ENCODE measurements around the gene ZDHHC11B. TPM values are rescaled to one million over a fixed set of nuclear protein-coding genes. Genes with fewer than 3 reads are reported as not detected.
"Not testable (repeated sequence)": the region's sequence is repeated elsewhere in the genome, so short reads cannot be mapped to it uniquely, and the experiment has no call there.

ZDHHC11B gene
- total RNA-seq, 1 donor from 2014 or later = 5.6 TPM

DNA sequence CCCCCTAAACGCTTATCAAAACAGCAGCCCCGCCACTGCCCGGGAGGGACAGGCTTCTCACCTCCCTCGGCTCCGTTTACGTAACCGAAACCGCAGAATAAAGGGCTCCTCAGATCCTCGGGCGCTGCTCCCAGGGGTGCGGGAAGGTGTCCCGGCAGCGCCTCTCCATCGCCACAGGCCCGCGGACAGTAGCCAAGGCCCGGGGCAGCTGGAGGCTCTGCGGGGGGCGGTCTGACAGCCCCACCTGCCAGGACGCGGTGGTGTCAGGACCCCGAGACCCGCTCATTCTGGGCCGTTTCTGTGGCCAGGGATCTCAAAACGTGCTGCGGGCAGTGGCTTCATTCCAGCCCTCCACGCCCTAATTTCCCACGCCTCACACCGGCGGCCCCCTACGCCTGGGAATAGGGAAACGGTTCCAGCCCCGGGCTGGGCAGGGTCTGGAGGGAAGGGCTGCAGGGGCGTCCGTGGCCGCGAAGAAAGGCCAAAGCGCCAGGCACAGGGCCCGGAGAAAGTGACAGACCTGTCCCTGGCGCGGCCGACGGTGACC, 575 bp downstream of the ZDHHC11B start:
- DNase-seq = not testable (repeated sequence)

DNA sequence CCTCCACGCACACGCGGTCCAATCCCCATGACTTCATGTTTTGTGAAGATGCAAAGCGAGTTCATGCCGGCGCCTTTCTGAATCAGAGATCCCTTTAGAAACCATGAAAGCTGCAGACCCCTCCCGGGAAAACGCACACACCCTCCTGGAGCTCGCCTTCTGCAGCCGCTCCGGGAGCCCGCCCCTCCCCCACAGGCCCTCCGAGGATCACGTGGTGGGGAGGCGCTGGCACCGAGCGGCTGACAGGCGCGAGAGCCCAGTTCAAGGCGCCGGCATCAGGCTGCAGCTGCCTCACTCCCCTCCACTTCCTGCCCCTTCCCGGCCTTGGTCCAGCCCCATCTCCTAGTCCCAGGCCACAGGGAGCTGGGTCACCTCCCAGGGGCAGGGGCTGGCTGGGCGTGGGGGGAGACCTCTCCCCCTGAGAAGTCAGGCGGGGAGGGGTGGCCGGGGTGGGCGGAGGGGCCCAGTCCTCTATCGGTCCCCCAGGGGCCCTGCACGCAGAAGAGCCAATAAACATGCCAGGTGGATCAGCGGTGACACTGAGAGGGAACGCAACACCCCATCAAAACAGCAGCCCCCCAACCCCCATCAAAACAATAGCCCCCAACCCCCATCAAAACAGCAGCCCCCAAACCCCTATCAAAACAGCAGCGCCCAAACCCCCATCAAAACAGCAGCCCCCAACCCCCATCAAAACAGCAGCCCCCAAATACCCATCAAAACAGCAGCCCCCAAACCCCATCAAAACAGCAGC, 1.3 kb downstream of the ZDHHC11B start:
- DNase-seq = not testable (repeated sequence)

DNA sequence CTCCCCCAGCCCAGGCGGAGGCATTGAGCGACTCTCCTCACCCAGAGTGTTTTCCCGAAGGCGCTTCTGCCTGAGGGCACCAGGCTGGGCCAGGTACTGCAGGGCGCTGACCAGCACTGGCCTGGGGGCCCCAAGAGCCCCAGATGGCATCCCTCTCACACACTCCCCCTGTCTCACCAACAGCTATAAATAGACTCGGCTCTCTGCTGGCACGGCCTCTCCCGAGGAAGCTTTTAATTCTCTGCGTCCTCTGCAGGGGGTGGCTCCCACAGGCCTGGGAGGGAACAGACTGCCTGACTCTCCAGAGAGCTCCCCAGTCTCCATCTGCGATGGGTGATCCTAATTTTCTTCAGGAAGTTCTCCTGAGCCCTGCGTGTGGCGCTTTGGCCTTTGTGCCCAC, 2.2 kb downstream of the ZDHHC11B start:
- not testable (repeated sequence) for DNase-seq

DNA sequence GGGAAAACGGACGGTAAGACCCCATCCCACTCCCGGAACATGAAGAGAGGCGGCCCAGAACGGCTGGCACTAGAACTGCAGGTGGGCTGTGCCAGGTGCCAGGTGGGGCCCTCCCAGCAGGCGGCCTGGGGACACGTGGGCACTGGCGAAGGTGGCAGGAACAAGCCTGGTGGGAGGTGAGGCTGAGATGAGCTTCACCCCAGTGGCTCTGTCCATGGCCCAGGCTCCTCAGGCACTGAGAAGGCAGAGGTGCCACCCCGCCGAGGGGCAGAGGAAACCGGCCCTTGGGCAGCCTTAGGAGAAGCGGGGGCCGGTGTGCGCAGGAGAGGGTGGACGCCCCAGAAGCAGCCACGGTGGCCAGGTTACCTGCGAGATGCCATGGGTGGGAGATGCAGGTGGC, 4.0 kb downstream of the ZDHHC11B start:
- not testable (repeated sequence) for DNase-seq

DNA sequence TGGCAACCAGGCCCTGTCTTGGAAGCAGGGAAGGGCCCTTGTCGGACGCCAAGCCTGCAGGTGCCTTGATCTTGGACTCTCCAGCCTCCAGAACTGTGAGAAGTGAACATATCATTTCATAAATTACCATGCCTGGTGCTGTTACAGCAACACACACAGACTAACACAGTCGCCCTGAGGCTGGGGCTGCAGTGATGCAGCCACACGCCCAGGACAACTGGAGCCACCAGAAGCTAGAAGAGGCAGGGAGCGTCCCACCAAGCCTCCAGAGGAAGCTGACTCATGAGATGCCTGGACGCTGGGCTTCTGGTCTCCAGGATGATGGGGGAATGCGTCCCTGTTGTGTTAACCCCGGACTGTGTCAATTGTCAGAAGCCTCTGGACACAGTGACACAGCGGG, 5.6 kb downstream of the ZDHHC11B start:
- DNase-seq = not testable (repeated sequence)

DNA sequence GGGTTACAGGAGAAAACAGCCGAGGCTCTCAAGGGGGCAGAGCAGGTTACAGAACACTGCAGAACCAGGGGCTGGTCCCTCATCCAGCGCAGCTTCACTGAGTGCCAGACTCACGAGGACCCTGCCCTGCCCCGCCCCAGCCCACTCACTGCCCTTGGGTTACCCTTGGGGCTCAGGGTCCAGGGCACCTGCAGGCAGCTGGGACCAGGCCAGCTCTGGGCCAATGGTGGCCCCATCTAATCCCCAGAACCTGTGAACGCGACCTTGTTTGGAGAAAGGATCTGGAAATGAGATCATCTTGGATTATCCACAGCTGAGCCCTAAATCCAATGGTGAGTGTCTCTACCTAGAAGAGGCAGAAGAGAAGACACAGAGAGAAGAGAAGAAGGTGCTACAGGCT, 6.1 kb downstream of the ZDHHC11B start:
- not testable (repeated sequence) for DNase-seq

DNA sequence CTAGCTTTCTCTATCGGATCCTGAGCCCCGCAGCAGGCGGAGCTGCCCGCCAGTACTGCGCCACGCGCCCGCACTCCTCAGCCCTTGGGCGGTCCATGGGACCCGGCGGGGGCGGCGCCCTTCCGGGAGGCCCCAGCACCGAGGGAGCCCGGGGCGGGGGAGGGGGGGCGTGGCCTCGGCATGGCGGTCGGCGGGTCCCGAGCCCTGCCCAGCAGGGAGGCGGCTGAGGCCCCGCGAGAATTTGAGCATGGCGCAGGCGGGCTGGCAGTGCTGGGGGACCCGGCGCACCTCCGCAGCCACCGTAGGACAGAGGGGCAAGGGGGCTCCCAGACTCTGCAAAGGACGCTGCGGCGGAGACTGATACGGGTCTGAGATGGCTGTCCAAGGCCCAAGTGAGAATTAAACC, 6.8 kb downstream of the ZDHHC11B start:
- no peak for DNase-seq

DNA sequence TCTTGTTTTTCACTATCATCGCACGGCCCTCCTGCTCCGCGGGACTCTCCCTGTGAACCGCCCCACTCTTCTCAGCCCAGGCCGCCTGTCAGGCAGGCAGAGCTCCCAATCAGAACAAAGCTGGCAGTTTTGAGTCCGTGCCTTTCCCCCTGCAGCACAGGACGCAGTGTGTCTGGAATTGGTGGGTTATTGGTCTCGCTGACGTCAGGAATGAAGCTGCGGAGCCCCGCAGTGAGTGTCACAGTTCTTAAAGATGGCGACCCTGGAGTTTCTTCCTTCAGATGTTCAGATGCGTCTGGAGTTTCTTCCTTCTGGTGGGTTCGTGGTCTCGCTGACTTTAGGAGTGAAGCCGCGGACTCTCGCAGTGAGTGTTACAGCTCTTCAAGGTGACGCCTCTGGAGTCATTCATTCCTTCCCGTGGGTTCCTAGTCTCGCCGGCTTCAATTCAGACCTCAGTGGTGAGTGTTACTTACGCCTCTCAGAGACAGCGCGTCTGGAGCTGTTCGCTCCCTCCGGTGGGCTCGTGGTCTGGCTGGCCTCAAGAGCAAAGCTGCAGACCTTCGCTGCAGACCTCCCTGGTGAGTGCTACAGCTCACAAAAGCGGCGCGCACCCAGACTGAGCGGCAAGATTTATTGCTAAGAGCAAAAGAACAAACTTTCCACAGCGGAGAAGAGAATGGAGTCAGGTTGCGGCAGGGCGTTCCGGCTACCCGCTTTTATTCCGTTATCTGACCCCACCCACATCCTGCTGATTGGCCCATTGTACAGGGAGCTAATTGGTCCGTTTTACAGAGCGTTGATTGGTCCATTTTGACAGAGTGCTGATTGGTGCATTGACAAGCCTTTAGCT, 7.4 kb downstream of the ZDHHC11B start:
- no peak for DNase-seq

DNA sequence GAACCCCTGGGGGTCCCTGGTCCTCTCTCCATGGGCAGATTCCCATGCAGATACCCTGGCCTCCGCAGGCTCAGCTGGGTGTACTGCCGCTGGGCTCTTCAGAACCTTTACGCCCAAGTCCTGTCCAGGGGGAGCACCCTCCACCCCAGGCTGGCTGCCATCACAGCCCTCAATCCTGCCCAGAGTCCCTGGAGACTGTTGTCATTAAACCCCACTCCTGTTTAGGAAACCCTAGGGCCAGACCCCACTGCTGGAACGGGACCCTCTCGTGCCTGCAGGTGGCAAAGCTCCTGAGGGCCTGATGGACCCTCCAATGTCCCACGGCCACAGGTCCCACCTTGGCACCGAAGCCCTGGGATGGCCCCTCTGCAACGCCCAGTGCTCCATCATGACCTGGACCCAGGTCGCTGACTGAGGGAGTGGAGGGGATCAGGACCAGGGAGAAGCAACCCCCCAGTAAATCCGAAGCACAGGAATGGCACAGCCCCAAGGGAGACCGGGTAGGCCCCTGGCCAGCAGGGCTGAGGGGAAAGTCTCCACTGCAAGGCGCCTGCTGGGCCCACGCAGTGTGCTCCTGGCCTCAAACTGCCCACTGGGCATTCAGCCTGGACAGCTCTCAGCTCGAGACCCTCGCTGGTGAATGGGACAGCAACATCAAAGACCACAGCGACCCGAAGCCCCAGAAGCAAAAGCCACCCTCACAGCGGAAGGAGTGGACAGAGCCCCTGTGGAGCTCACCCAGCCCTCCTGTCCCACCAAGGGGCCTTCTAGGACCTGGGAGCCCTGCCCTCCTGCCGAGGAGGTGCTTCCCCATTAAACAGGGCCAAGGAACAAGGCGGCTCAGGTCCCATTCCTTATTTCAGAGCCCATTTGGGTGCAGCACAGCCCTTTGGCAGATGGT, 8.3 kb downstream of the ZDHHC11B start:
- no peak for DNase-seq

DNA sequence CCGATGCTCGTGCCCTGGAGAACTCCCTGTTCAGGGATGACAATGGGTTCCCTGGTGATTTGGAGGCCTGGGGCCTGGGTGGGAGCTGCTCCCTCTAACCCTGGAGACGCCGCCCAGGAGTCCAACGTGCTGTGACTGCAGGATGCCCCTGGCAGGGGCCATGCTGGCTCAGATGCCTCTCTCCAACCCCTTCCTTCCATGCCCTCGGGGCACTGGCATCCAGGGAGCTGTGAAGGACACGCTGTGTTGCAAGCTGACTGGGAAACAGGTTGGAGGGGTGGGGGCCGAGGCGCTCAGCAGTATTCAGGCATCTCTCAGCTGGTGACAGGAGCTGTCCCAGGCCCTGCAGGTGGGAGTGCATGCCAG, 9.0 kb downstream of the ZDHHC11B start:
- DNase-seq = not testable (repeated sequence)

DNA sequence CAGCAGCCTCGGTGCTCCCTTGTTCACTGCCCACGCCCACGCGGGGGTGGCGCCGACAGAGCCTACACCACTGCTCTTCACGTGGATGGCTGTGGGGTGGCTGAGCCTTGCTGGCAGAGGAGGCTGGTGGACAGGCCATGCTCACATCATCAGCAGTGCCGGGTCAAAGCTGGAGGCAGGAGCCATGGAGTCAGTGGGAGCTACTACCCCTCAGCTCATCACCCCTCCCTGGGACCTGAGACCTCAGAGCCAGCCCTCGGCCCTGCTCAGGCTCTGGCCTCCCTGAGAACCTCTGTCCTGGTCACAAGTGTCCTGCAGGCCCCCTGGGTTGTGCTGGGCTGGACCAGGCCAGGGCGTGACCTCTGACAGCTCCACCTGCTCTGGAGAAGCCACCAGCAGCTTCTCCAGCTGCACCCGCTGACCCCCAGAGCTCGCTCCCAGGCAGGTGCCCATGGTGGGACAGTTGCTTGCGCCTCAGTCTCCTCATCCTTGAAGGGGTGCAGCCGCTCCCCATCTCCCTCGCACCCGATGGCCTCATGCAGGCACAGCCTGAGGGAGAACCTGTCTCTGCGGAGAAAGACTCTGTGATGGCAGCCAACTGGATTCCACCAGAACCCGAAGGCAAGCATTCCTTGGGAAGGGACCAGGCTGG, 9.5 kb downstream of the ZDHHC11B start:
- DNase-seq = not testable (repeated sequence)

DNA sequence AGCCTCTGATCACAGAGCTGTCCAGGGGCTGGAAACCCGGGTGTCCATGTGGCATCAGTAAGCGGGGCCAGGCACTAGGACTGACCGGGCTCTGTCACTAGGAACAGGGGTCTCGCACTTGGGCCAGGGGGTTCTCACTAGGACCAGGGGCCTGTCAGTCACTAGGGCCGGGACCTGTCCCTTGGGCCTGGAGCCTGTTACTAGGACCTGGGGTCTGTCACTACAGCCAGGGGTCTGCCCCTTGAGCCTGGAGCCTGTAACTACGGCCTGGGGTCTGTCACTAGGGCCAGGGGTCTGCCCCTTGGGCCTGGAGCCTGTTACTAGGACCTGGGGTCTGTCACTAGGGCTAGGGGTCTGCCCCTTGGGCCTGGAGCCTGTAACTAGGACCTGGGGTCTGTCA, 10.2 kb downstream of the ZDHHC11B start:
- not testable (repeated sequence) for DNase-seq

DNA sequence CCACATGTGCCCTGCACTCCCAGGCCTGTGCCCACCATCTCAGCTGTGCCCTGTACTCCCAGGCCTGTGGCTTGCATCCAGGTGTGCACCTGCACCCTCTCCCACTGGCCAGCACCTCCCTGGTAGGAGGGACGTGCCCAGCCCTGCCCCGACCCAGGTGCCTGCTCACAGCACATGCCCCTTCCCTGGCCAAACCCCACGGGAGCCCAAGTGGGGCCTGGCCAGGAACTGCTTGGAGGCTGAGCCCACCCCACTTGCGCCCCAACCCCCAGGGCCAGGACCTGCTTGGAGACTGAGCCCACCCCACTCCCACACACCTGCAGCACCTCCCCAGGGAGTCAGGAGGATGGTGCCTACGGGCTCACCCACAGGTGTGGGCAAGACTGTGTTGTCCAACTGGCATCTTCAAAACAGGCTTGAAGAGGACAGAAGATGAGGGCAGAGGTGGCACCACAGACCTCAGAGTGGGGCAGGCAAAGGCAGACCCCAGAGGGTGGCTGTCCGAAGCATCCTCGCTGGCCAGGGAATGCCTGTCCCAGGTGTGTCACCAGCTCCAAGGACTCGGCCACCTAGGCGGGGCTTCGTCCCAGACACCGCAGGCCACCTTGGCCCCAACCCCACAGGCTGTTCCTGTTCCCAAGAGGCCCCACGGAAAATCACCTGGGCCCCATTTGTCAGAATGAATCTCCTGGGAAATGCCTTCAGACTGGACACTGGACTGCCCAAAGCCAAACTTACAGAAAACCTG, 10.8 kb downstream of the ZDHHC11B start:
- no peak for DNase-seq

DNA sequence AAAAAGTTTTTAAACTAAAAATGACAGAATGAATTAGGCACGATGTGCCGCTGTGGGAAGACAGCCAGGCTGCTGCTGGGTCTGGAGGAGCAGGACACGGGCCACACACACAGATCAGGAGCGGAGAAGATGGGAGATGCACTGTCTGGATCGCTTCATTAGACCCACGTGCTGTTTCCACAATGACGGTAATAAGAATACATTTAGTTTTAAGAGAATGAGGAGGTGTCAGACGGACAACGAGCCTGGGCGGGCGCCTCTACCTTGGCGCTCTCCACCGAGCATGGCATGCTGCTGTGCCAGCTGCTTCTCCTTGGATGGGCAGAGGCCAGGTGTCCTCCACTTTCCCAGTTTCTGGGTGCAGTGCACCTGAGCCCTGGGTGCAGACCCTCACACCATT, 11.6 kb downstream of the ZDHHC11B start:
- not testable (repeated sequence) for DNase-seq

DNA sequence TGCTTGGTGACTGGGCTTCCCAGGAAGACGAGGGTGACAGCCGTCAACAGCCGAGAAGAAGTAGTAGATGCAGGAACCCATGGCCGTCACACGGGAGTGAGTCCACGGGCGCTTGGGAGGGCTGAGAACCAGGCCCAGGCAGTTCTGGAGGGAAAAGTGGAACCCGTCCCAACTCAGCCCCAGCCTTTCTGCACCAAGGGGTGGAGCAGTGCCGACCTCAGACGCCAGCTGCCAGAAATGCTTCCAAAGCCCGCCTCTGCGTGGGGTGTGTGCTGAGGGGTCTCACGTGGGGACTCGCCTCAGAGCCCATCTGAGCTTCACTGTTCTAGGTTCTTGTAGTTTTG, 12.0 kb downstream of the ZDHHC11B start:
- not testable (repeated sequence) for DNase-seq

DNA sequence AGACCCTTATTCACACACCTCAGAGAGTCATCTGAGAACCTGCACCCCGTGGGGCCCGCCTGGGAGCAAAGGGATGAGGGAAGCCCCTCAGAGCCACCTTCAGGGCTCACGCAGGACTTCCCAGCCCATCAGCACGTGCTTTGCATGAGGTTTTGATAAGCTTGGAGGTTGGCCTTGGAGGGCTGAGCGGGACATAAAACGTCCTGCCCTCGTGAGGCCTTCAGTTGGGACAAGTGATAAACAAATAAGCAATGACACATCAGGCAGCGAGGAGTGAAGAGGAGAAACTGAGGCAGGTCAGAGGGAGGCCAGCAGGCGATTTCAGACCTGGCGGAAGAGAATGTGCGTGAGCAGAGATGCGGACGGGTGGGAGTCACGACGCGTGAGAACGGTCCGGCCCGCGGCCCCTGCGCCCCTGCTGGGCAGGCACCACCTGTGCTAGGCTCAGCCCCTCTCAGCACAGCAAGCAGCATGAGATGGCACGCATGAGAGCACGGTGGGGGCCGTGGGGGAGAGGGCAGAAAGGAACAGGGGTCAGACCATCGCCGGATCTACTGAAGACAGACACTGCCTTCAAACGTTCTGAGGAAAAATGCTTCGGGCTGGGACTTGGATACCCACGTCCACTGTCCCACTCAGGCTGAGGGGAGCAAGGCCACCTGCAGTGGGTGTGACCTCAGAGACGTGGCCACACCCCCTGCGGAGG, 12.5 kb downstream of the ZDHHC11B start:
- not testable (repeated sequence) for DNase-seq

DNA sequence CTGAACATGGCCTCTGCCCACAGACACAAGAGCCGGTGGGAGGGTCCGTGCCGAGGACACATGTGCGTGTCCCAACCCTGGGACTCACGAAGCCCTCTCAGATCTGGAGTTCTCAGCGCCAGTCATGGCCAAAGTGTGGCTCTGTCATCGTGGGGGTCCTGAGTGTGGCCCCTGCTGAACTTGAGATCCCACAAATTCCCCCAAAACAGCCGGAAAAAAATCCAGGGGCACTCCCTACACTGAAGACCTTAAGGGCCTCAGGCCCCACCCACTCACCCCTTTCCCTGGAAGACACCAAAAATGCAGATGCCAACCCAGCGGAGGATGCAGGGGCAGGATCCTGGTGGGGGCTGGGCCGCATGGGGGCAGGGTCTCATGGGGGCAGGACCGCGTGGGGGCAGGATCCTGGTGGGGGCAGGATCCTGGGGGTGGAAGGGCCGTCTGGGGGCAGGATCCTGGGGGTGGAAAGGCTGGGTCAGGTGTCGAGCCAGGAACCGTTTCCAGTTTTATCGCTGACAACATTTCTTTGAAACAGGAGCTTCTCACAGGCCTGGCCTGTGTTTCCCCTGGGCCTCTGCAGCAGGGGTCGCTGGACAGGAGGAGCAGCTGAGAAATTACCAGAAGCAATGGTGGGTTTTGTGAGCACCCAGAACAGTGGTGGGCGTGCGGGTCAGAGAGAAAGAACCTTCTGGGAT, 13.3 kb downstream of the ZDHHC11B start:
- not testable (repeated sequence) for DNase-seq

DNA sequence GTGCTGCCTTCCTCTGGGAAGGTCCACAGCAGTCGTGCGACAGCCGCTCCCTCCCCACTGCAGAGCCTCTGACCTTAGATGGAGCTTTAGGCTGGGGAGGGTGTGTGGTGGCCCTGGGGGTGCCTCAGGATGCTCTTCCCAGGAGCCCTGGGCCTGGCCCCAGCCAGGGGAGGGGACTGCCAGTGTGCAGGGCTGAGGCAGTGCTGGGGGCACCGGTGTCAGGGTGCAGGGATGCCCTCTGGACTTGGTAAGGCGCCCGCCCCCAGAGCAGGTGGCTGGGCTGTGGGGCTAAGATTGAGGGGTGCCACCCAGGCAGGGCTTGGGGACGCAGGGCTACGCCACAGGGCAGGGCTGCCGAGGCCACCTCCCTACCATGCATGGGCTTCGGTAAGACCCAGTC, 13.9 kb downstream of the ZDHHC11B start:
- not testable (repeated sequence) for DNase-seq

DNA sequence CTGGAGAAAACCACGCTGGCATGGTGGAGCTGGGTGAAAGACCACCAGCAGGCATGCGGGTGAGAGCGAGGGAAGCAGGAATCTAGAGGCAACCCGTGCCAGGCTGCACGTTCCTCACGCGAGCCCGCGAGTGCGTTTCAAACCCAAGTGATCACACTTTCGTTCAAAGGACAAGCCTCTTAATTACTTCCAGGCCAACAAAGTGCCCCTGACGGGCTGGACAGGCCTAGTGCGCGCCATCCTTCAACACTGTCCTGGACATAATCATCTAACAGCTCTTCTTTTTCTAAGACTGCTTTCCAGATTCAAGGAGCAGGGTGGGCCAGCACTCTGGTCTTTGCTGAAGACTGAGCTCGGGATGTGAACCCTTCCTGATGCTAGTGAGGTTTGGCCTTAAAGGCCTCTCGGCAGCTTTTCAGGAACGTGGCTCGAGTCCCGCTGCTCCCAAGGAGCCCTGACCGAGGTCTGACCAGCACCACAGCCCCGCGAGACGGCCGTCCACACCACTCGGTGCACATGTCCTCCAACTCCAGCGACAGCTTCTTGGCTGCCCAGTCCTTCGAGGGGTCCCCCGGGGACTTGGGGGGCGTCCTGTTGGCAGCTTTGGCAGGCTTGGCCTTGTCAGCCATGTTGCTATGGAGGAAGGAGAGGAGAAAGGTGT, 14.9 kb downstream of the ZDHHC11B start:
- not testable (repeated sequence) for DNase-seq
